Endothelial cell of umbilical vein (primary cell): Measurements from ENCODE around the gene GYPC.

Experiments used
- CTCF ChIP-seq, 2 donors: IDR thresholded peaks; 1 replicate in 1 of 2; 2 replicates in 1 of 2; pipeline ENCODE4 v1.5.1; 2011; ENCODE audit warnings: low read length in 2 of 2, mild to moderate bottlenecking in 2 of 2, moderate library complexity in 2 of 2, control low read depth in 1 of 2, inconsistent platforms in 1 of 2, low read depth in 1 of 2; ENCODE audit not compliant: insufficient read depth in 1 of 2; ENCODE audit errors: extremely low read depth in 1 of 2
- EZH2 ChIP-seq: IDR thresholded peaks from 2 replicates; pipeline ENCODE4 v1.6.1; 2012; ENCODE audit warnings: borderline replicate concordance, low read depth, mild to moderate bottlenecking, moderate library complexity, low read length, inconsistent platforms; ENCODE audit not compliant: severe bottlenecking
- GATA2 ChIP-seq: IDR thresholded peaks from 2 replicates; pipeline ENCODE4 v1.7.0; 2011; ENCODE audit warnings: low read depth, mild to moderate bottlenecking, moderate library complexity, mixed read lengths, low read length; ENCODE audit not compliant: insufficient read length, insufficient read depth
- MYC ChIP-seq: IDR thresholded peaks from one replicate; pipeline ENCODE4 v1.6.1; 2011; ENCODE audit warnings: mild to moderate bottlenecking, low read depth, low read length
- POLR2A ChIP-seq: IDR thresholded peaks from 2 replicates; pipeline ENCODE4 v1.6.1; 2012; ENCODE audit warnings: low read depth, mild to moderate bottlenecking, control low read depth, low read length
- POLR2AphosphoS5 ChIP-seq: IDR thresholded peaks from 2 replicates; pipeline ENCODE4 v1.6.1; 2012; ENCODE audit warnings: low read depth, mild to moderate bottlenecking, control low read depth, low read length, moderate library complexity; ENCODE audit not compliant: insufficient read depth
- TF ChIP-seq, protein P1 (sequence below): IDR thresholded peaks from 2 replicates; pipeline ENCODE4 v1.6.1; 2011; ENCODE audit not compliant: insufficient read depth, insufficient read length

- TF ChIP-seq CTCF (IDR thresholded peaks at IDR 0.05; ENCODE audit: extremely low read depth in 1 of 2, insufficient read depth in 1 of 2, low read depth in 1 of 2, low read length in 2 of 2) (no peak), POLR2A (no peak), POLR2AphosphoS5 (peak; percentile 60), EZH2 (no peak), MYC (no peak), GATA2 (no peak)
- TF ChIP-seq, protein P1, sequence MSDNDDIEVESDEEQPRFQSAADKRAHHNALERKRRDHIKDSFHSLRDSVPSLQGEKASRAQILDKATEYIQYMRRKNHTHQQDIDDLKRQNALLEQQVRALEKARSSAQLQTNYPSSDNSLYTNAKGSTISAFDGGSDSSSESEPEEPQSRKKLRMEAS = no peak
Observed at GRCh38 chr2:126657636-126658318, 1.8 kb downstream of the GYPC start.
